Activated naive CD4-positive, alpha-beta T cell treated with anti-CD3 and anti-CD28 coated beads, Interleukin-2, amount 50 U/mL, for 72 hours (primary cell): ENCODE measurements around the gene ADRB2. TPM values are rescaled to one million over a fixed set of nuclear protein-coding genes. Genes with fewer than 3 reads are reported as not detected.
A peak's percentile ranks its signal among the peaks of the same experiment; 100 is the strongest.

ENCODE experiments used
- ATAC-seq, 2 donors: fragments of 150-1000 bp; cut with Tn5 transposase; 2 replicates each; pipeline ENCODE4 v1.10.0; 2021; ENCODE audit warnings: mild to moderate bottlenecking in 2 of 2, moderate library complexity in 2 of 2
- DNase-seq, 2 donors: peaks; one replicate each; pipeline ENCODE4 v3.0.0; 2021 to 2022; ENCODE audit warnings: low spot score in 2 of 2
- H3K27ac Mint-ChIP-seq, 2 donors: one replicate each; pipeline ENCODE4 v1.8.0; 2022; ENCODE audit warnings: mild to moderate bottlenecking in 2 of 2, mixed read lengths in 2 of 2
- H3K36me3 Mint-ChIP-seq, 2 donors: one replicate each; pipeline ENCODE4 v1.8.0; 2022; ENCODE audit warnings: mixed read lengths in 2 of 2
- H3K9me3 Mint-ChIP-seq, 2 donors: one replicate each; pipeline ENCODE4 v1.8.0; 2022; ENCODE audit warnings: mixed read lengths in 2 of 2
- total RNA-seq, 2 donors: library from RNA; stranded (reverse); gene quantifications; one replicate each; pipeline ENCODE4 v1.2.3, GENCODE V29; 2022

ADRB2 gene
- total RNA-seq, 2 donors from 2014 or later, result 0.29 to 1.1 TPM

DNA sequence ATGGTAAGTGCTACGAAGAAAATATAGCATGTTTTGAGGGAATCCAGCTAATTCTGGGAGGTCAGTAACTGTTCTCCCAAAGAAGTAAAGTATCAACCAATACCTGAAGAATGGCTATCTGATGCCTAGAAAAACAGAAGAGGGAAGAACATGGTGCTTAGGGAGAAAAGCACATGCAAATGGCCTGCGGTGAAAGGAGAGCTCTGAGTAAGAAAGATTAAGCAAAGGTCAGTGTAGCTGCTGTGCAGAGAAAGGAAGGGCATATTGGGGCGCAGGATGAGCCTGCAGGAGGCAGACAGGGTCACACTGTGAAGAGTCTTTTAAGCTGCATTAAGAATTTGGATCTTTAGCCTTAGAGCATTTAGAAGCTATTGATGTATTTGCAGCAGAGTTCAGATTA is 11.0 kb downstream of the ADRB2 start:
- Mint-ChIP-seq H3K36me3 (no peaks in the 10 kb centered on the region), H3K27ac (no peak overlapping the region), H3K9me3 (no peaks in the 10 kb centered on the region)
- DNase-seq (no peak), ATAC-seq (no peak)

DNA sequence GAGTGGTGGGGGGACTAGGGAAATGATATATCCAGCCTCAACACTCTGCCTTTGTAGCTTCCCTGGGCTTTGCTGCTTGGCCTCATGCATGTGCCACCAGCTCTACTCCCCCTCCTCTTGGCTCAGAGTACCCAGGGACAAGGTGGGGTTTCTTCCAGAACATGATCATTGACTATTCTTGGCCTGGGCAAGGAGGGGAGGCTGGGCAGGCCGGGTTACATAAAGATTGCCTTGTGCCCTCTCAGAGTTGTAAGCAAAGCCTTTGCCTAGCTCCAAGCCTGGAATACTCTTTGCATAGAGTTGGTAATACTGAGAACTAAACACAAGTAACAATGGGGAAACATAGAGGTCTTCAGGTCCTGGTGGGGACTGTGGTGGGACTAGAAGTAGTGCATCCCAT is 11.9 kb downstream of the ADRB2 start:
- ATAC-seq (no peak), DNase-seq (no peak)
- Mint-ChIP-seq H3K36me3 (no peaks in the 10 kb centered on the region), H3K9me3 (no peaks in the 10 kb centered on the region), H3K27ac (no peak overlapping the region)

DNA sequence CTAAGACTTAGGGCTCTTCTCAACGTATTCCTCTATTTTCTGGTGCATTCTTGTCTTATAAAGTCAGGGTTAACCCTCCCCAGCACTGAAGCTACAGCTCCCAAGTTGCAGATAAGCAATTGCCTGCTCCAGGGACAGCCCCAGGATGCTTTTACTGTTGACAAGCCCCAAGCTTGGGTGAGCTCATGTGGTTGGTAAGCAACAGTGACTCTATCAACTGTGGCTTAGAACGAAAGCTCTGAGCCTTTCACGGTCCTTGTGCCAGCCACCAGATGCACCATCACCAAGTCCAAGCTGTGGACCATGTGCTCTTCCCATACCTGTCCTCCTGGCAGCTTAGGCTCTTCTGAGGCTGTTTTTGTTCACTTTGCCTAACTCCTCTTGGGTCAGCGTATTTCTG is 13.5 kb downstream of the ADRB2 start:
- Mint-ChIP-seq H3K36me3 (no peaks in the 10 kb centered on the region), H3K9me3 (no peaks in the 10 kb centered on the region), H3K27ac (peak overlapping the region in 1 of 2 donors; percentile 56)
- peak in 1 of 2 donors; percentile 40 for ATAC-seq
- DNase-seq, result no peak

DNA sequence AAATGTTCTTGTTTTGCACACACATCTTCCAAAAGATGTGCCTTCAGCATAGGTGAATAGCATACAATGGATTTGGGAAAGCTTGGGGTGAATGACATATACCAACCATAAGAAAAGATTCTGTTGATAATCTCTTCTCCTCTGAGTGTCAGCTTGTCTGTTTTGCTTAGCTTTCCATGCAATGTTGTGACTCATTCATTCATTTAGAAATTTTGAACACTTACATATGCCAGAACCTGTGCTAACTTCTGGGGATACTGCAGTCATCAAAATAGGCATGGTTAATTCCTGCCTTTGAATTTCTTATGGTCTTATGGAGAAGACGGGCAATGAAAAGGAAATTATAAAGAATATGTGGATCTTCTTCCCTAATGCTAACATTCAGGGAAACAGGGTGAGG is 14.1 kb downstream of the ADRB2 start:
- DNase-seq (no peak), ATAC-seq (no peak)
- no peaks in the 10 kb centered on the region for H3K9me3 Mint-ChIP-seq
- H3K27ac Mint-ChIP-seq, result no peak overlapping the region
- H3K36me3 Mint-ChIP-seq, result no peaks in the 10 kb centered on the region

DNA sequence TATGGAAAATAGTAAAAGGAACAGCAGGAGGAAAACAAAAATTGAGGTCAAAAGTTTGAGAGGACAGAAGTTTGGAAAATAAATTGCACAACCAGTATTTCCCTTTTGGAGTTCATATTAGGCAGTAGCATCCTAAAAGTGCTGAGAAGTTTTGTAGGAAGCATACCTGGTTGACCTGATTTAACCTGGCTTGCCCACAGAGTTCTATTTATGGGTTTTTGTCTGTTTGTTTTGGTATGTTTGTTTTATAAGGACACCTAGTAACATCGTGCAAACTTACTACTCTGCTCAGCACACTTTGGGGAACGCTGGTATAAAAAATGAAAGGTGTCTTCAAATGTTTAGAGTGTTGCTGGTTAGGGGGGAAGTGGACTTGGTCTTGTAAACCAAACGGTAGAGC is 15.1 kb downstream of the ADRB2 start:
- Mint-ChIP-seq H3K9me3 (no peaks in the 10 kb centered on the region), H3K27ac (no peak overlapping the region), H3K36me3 (no peaks in the 10 kb centered on the region)
- ATAC-seq (no peak), DNase-seq (no peak)

DNA sequence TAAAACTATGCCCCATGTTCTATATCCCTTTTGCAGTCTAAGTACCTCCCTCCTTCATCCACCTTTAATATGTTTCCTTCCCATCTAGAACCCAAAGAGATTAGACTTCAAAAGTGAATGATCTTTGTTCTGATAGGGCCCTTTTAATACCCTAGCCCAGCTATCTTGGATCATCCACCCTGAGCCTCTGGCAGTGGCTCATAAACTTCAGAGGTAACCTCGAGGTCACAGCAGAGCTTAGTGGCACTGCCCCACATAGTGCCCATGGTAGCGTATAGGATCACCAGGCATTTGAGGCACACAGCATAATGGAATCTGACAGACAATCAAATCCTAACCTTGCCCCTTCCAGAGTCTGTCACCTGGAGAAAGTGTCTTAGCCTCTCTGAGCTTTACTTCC is 15.8 kb downstream of the ADRB2 start:
- ATAC-seq, result no peak
- Mint-ChIP-seq H3K9me3 (no peaks in the 10 kb centered on the region), H3K27ac (no peak overlapping the region), H3K36me3 (no peaks in the 10 kb centered on the region)
- no peak for DNase-seq

DNA sequence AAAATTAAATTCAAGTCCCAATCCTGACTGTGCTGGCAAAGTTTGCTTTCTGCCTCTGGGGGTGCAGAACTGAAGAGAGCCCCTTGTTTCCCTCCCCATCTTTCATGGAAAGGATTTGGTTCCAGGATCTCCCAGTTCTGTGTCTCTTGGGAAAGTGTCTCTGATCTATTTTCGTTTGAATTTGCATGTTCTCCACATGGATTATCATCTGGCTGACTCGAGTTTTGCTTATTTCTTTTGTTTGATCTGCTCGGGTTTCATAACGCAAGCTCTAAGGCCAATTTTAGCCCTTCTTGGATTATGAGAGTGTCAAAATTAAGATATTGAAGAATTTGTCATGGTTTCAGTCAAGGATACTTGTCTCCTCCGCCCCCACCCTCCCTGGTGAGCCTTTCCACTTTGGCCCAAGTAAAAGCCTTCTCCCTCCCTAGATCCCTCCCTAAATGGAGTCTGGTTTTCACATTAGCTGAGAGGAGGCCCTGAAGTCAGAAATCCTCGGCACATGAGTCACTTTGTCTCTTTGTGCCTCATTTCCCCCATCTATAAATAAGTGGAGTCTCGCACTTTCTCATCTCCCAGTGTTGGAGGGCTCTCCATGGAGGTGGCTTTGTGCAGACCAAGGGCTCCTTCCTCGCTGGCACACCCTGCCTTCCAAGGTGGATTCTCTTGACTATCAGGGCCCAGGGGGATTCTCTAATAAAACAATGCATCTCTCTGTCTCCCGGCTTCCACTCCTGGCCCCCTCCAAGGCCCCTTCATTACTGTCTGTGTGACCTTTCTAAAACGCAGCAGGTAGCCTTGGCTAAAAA is 17.3 kb downstream of the ADRB2 start:
- DNase-seq (no peak), ATAC-seq (no peak)
- H3K36me3 Mint-ChIP-seq, result peaks cover 0 to 6% of the 10 kb centered on the region in 2 donors
- H3K27ac Mint-ChIP-seq, result no peak overlapping the region
- peaks cover 6 to 7% of the 10 kb centered on the region in 2 donors for H3K9me3 Mint-ChIP-seq

DNA sequence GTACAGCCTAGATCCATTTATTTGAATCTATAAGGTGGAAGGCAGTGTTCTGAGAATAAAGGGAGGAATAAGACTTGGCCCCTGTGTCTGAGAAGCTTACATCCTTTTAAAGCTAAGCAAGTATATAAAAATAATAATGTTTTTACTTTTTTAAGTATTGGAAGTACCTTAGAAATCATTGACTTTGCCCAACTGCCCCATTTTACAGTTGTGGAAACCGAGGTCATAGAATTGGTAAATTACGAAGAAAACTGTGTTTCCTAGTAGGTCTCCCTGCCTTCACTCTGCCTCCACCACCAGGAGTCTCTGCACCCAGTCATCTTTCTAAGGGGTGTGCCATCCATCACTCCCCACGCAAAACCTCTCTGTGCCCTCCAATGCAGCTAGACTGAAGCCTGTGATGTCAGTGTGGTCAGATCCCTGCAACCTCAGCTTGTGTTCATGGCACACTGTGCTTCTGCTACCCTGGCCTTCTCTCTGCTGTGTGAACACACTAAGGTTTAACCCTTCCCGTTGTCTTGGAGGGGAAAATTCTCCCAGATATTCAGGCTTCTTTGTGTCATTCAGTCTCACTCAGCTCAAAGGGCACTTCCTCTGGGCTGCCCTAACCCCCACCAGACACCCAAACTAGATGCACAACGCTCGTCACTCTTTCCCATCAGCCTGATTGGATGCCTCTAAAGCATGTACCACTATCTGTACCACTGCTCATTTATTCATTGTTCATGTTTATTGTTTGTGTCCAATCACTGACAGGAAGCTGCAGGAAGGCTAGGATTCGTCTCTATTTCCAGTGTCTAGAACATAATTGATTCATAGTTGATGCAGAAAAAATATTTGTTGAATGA is 18.2 kb downstream of the ADRB2 start:
- peak in 1 of 2 donors; percentile 37 for ATAC-seq
- Mint-ChIP-seq H3K9me3 (peaks cover 6 to 7% of the 10 kb centered on the region in 2 donors), H3K27ac (no peak overlapping the region), H3K36me3 (peaks cover 0 to 7% of the 10 kb centered on the region in 2 donors)
- DNase-seq, result no peak

DNA sequence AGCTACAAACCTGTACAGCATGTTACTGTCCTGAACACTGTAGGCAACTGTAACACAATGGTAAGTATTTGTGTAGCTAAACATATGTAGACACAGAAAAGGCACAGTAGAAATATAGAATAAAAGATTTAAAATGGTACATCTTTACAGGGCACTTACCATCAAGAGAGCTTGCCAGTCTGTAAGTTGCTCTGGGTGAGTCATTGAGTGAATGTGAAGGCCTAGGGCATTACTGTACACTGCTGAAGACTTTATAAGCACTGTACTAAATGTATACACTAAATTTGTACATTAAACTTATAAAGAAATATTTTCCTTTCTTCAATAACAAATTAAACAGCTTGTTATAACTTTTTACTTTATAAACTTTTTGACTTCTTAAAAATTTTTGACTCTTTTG is 20.5 kb downstream of the ADRB2 start:
- Mint-ChIP-seq H3K27ac (no peak overlapping the region), H3K36me3 (peaks cover 0 to 7% of the 10 kb centered on the region in 2 donors), H3K9me3 (peaks cover 6 to 7% of the 10 kb centered on the region in 2 donors)
- DNase-seq (no peak), ATAC-seq (no peak)

DNA sequence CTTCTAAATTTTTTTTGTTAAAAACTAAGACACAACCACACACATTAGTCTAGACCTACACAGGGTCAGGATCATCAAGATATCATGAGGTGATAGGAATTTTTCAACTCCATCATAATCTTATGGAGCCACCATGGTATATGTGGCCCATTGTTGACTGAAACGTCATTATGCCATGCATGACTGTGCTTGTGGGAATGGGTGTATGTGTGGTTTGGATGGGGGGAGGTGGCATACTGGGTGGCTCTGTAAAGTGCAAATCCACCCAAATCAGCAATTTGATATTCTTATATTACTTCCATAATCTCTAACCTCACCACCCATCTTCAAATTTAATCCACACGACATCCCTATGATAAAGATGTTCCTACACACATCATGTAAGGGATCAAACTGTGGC is 21.0 kb downstream of the ADRB2 start:
- Mint-ChIP-seq H3K9me3 (peaks cover 6 to 7% of the 10 kb centered on the region in 2 donors), H3K27ac (peak overlapping the region in 1 of 2 donors; percentile 66), H3K36me3 (peaks cover 0 to 7% of the 10 kb centered on the region in 2 donors)
- DNase-seq (no peak), ATAC-seq (no peak)

DNA sequence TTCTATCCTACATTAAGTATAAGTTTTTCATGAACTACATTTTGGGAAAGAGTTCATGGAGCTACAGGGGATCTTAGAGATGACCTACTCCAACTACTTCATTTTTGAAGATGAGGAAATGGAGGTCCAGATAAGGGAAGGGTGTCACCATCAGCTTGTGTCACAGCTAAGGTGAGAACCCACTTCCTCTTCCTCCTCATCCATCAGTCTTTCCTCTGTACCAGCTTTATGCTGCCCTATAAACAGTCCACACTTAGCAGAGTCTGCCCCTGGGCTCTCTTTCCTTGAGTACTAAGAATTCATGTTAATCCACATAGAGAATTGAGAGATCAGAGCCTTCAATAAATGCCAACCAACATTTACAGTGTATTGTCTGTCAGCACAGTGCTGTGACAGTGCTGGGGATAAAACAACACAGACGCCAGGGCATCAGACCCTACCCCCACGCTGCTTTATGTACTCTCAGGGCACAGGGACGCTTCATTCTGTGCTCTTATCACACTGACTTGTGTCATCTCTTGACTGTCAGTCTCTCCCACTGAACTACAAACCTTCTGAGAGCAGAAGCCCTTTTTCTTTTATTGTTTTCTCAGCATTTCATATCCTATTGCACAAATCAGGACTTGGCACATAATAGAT is 22.1 kb downstream of the ADRB2 start:
- DNase-seq (no peak), ATAC-seq (peak in 1 of 2 donors; percentile 55)
- peaks cover 6 to 7% of the 10 kb centered on the region in 2 donors for H3K9me3 Mint-ChIP-seq
- H3K36me3 Mint-ChIP-seq, result peaks cover 0 to 7% of the 10 kb centered on the region in 2 donors
- peak overlapping the region; percentile 50 to 66 for H3K27ac Mint-ChIP-seq

DNA sequence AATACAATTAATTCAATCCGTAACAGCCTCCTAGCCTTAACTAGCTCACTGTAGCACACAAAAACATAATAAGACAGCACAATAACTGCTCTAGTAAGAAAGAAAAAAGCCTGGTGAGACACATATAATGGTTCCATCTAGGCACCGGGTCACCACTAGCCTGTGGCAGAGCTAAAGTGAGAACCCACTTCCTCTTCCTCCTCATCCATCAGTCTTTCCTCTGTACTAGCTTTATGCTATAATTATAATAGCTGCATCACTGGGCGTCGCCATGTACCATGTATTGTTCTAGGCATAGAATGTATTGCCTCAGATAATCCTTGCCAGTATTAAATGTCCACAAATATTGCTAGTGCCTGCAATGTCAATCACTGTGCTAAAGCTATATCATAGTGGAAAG is 23.1 kb downstream of the ADRB2 start:
- ATAC-seq (peak; percentile 34 to 72), DNase-seq (no peak)
- Mint-ChIP-seq H3K36me3 (peaks cover 0 to 7% of the 10 kb centered on the region in 2 donors), H3K27ac (peak overlapping the region in 1 of 2 donors; percentile 38), H3K9me3 (peaks cover 6 to 7% of the 10 kb centered on the region in 2 donors)

DNA sequence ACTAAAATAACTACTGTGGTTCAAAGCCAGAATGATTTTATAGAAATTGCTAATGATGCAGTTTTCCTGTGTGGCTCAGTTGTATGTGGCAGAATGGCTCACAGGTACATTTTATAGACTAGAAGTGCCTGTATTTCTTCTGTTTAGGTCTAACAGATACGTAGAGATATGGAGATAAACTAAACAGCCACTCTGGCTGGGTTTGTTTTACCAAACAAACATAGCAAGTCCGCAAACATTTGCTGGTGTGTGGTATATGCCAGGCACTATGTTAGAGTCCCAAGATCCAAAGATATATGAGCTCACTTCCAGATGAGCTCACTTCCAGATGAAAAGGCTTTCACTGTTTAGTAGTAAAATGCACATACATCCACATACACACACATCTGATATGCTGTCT is 24.4 kb downstream of the ADRB2 start:
- H3K27ac Mint-ChIP-seq, result no peak overlapping the region
- peaks cover 0 to 7% of the 10 kb centered on the region in 2 donors for H3K36me3 Mint-ChIP-seq
- DNase-seq, result no peak
- peaks cover 6 to 7% of the 10 kb centered on the region in 2 donors for H3K9me3 Mint-ChIP-seq
- ATAC-seq, result no peak

DNA sequence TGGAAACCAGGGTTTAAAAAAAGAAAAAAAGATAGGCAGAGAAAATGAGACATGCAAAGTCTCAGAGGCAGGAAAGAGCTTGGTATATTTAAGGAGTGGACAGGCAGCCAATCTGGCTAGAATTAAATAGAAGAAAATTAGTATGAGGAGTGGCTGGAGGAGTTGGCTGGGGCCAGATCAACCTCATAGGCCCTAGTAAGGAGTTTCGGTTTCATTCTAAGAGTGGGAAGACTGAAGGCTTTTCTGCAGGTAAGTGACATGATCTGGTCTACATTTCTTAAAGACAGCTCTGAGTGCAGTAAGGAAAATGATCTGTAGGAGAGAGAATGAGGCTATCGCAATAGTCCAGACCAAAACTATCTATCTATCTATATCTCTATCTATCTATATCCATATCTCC is 27.5 kb downstream of the ADRB2 start:
- ATAC-seq, result no peak
- Mint-ChIP-seq H3K27ac (peak overlapping the region in 1 of 2 donors; percentile 51), H3K36me3 (no peaks in the 10 kb centered on the region)

DNA sequence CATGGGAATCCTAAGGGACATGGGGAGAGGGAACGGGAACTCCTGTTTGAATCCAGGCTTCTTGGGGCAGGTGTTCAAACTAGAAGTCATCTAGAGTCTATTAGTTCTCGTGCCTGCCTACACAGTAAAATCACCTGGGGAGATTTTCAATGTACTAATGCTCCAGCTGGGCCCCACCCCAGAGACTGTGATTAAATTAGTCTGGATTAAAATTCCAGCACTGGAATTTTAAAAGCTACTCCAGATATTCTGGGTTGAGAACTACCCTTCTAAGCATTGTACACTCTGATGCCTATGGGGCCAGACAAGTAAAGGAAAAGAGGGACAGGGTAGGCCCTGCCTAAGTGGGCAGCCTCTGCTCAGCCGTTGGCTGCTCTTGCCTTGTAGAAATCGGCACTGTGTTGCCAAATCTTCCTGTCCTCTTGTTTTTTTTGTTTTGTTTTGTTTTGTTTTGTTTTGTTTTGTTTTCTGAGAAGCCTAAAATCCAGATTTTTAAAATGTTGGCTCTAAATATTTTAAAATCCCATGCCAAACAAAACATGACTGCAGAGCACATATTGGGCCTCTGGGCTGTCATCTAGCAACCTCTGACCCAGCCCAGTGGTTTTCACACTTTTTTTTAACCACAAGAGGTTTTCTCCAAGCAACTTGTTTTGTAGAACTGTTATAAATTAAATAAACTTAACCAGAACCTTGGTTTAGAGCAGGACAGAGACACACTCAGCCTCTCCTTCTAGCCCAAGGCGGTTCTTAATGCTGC is 29.0 kb downstream of the ADRB2 start:
- no peaks in the 10 kb centered on the region for H3K9me3 Mint-ChIP-seq
- no peak overlapping the region for H3K27ac Mint-ChIP-seq
- ATAC-seq, result no peak
- no peaks in the 10 kb centered on the region for H3K36me3 Mint-ChIP-seq
- no peak for DNase-seq

More for the DNA sequence above, 27.5 kb downstream of the ADRB2 start:
- DNase-seq, result no peak
- no peaks in the 10 kb centered on the region for H3K9me3 Mint-ChIP-seq

DNA sequence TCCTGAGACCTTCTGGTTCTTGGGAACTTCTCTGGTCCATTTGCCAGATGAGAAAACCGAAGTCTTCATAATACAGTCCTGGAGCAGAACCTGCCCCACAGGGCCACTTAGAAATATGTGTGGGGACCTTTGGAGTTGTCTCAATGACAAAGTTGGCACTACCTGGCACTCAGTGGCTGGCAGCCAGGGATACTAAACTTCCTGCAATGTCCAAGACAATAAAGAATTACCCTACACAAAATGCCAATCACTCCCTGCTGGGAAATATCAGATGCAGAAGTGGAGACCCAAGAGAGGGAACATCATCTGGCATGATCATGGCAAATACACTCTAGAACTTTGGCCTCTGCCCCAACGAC is 29.6 kb downstream of the ADRB2 start:
- no peak overlapping the region for H3K27ac Mint-ChIP-seq
- H3K36me3 Mint-ChIP-seq, result no peaks in the 10 kb centered on the region
- ATAC-seq (no peak), DNase-seq (no peak)
- no peaks in the 10 kb centered on the region for H3K9me3 Mint-ChIP-seq
